Ascending aorta (tissue), 2 donors: ENCODE measurements around the gene ABHD10. TPM values are rescaled to one million over a fixed set of nuclear protein-coding genes. Genes with fewer than 3 reads are reported as not detected.

Source experiments
- DNase-seq, 2 donors: peaks; one replicate each; pipeline ENCODE4 v3.0.0-alpha.2; 2019; ENCODE audit warnings: low spot score in 2 of 2
- H3K27ac ChIP-seq, 2 donors: fragments of 200-600 bp; sonication (generic); one replicate each; pipeline ENCODE4 v1.5.1; 2016 to 2017; ENCODE audit warnings: mild to moderate bottlenecking in 1 of 2
- H3K27me3 ChIP-seq: fragments of 200-600 bp; sonication (generic); one replicate; pipeline ENCODE4 v1.5.1; 2017
- H3K36me3 ChIP-seq, 2 donors: fragments of 200-600 bp; sonication (generic); one replicate each; pipeline ENCODE4 v1.5.1; 2016
- H3K4me1 ChIP-seq, 2 donors: fragments of 200-600 bp; sonication (generic); one replicate each; pipeline ENCODE4 v1.5.1; 2016 to 2017; ENCODE audit warnings: mild to moderate bottlenecking in 1 of 2
- H3K4me3 ChIP-seq, 2 donors: fragments of 200-600 bp; sonication (generic); one replicate each; pipeline ENCODE4 v1.5.1; 2016 to 2017; ENCODE audit warnings: mild to moderate bottlenecking in 1 of 2
- H3K9me3 ChIP-seq, 2 donors: fragments of 200-600 bp; sonication (generic); one replicate each; pipeline ENCODE4 v1.5.1; 2016
- CTCF ChIP-seq, 3 experiments: fragments of 200-600 bp in 2 of 3; fragments of 450-650 bp in 1 of 3; sonication (generic) in 2 of 3; IDR thresholded peaks; one replicate each; pipeline ENCODE4 v1.5.1; 2016 to 2019; ENCODE audit warnings: antibody characterized with exemption in 3 of 3, mild to moderate bottlenecking in 1 of 3, moderate library complexity in 1 of 3
- intact Hi-C: fragments of 100-400 bp; cut with DNase I; formaldehyde crosslinking; loops from one replicate; pipeline ENCODE4 v1.15.1; 2023
- total RNA-seq: library from RNA; depleted of rRNA; stranded (reverse); fragments of >200 nt; gene quantifications from one replicate; pipeline ENCODE4 v1.1.0, GENCODE V29; 2016

Gene ABHD10
- total RNA-seq, 1 donor from 2014 or later, result 18.6 TPM

- TF ChIP-seq CTCF (IDR thresholded peaks at IDR 0.05), result no peak
- DNase-seq, result no peak
- Histone ChIP-seq H3K27ac (no peak overlapping the region), H3K36me3 (no peaks in the 10 kb centered on the region), H3K4me1 (peaks cover 0 to 4% of the 10 kb centered on the region in 2 donors), H3K4me3 (no peak overlapping the region), H3K27me3 (no peaks in the 10 kb centered on the region), H3K9me3 (no peaks in the 10 kb centered on the region)
- intact Hi-C loops, result loop anchor here (2.0 to 5.0 kb wide), 3 partner anchors 24 to 344 kb away; partner anchors contain the start of gene ABHD10
Measured at GRCh38 chr3:112012205-112012992, 33.6 kb downstream of the ABHD10 start.

GRCh38 chr3:112013058-112013783, 34.4 kb downstream of the ABHD10 start:
- DNase-seq, result peak in 1 of 2 donors; percentile 79
- no peaks in the 10 kb centered on the region for H3K9me3 ChIP-seq
- peak; percentile 47 to 84 (median 65) for TF ChIP-seq CTCF (IDR thresholded peaks at IDR 0.05)
- H3K4me3 ChIP-seq, result peak overlapping the region in 1 of 2 donors; percentile 33
- H3K27me3 ChIP-seq, result no peaks in the 10 kb centered on the region
- H3K4me1 ChIP-seq, result peaks cover 0 to 2% of the 10 kb centered on the region in 2 donors
- no peak overlapping the region for H3K27ac ChIP-seq
- intact Hi-C loops, result loop anchor here (2.0 to 5.0 kb wide), 3 partner anchors 24 to 344 kb away; partner anchors contain the start of gene ABHD10
- H3K36me3 ChIP-seq, result no peaks in the 10 kb centered on the region

- Histone ChIP-seq H3K36me3 (no peaks in the 10 kb centered on the region), H3K9me3 (no peaks in the 10 kb centered on the region), H3K4me1 (no peaks in the 10 kb centered on the region), H3K27ac (no peak overlapping the region), H3K4me3 (peak overlapping the region in 1 of 2 donors; percentile 33), H3K27me3 (no peaks in the 10 kb centered on the region)
- DNase-seq, result no peak
- intact Hi-C loops, result loop anchor here (2.0 to 5.0 kb wide), 3 partner anchors 25 to 345 kb away; partner anchors contain the start of gene ABHD10
- TF ChIP-seq CTCF (IDR thresholded peaks at IDR 0.05), result no peak
Measured at GRCh38 chr3:112013784-112014143, 34.9 kb downstream of the ABHD10 start.

- Histone ChIP-seq H3K9me3 (no peaks in the 10 kb centered on the region), H3K36me3 (no peaks in the 10 kb centered on the region), H3K27ac (no peak overlapping the region), H3K27me3 (no peaks in the 10 kb centered on the region), H3K4me3 (no peak overlapping the region), H3K4me1 (no peaks in the 10 kb centered on the region)
- intact Hi-C loops, result no loop called here
- no peak for TF ChIP-seq CTCF (IDR thresholded peaks at IDR 0.05)
- no peak for DNase-seq
Measured at GRCh38 chr3:112017091-112017490, 38.3 kb downstream of the ABHD10 start.

GRCh38 chr3:112018712-112019111, 39.9 kb downstream of the ABHD10 start:
- Histone ChIP-seq H3K27ac (no peak overlapping the region), H3K9me3 (no peaks in the 10 kb centered on the region), H3K4me3 (no peak overlapping the region), H3K36me3 (no peaks in the 10 kb centered on the region), H3K27me3 (no peaks in the 10 kb centered on the region), H3K4me1 (no peaks in the 10 kb centered on the region)
- DNase-seq, result no peak
- intact Hi-C loops, result no loop called here
- TF ChIP-seq CTCF (IDR thresholded peaks at IDR 0.05), result no peak
